Measurements from ENCODE around the gene MPDZ. TPM values are rescaled to one million over a fixed set of nuclear protein-coding genes. Genes with fewer than 3 reads are reported as not detected.

The MPDZ gene
- total RNA-seq, 6 experiments from 2014 or later = 25.2 to 27.5 (median 26.9) TPM

DNA sequence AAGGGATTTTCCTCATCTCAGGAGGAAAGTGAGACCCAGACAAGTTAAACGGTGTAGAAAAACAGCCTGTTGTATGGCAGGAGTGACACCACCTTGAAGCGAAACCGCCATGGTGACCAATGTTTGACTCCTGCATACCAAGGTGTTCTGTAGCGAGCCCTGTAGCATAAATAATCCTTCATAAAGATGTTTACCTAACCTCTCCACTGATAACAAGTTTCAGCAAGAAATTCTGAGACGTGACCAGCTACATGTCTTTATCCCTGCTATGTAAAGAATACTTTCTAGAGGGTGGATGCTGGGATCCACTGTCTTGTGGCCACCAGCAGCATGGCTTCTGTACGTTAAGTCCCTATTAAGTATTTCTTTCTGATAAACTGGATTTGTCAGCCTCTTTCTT lies 148.1 kb downstream of the MPDZ start:
- no peak for DNase-seq
- Mint-ChIP-seq H3K27ac (no peak overlapping the region), H3K36me3 (ENCODE audit: low read depth) (peaks cover 34% of the 10 kb centered on the region), H3K9me3 (no peaks in the 10 kb centered on the region), H3K4me3 (no peak overlapping the region), H3K27me3 (ENCODE audit: insufficient read depth) (no peaks in the 10 kb centered on the region; the same call in 1 of the 2 replicates), H3K4me1 (ENCODE audit: low read depth) (no peaks in the 10 kb centered on the region; the same call in 1 of the 2 replicates)
- TF ChIP-seq, protein P1, sequence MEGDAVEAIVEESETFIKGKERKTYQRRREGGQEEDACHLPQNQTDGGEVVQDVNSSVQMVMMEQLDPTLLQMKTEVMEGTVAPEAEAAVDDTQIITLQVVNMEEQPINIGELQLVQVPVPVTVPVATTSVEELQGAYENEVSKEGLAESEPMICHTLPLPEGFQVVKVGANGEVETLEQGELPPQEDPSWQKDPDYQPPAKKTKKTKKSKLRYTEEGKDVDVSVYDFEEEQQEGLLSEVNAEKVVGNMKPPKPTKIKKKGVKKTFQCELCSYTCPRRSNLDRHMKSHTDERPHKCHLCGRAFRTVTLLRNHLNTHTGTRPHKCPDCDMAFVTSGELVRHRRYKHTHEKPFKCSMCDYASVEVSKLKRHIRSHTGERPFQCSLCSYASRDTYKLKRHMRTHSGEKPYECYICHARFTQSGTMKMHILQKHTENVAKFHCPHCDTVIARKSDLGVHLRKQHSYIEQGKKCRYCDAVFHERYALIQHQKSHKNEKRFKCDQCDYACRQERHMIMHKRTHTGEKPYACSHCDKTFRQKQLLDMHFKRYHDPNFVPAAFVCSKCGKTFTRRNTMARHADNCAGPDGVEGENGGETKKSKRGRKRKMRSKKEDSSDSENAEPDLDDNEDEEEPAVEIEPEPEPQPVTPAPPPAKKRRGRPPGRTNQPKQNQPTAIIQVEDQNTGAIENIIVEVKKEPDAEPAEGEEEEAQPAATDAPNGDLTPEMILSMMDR (IDR thresholded peaks at IDR 0.05) = no peak

DNA sequence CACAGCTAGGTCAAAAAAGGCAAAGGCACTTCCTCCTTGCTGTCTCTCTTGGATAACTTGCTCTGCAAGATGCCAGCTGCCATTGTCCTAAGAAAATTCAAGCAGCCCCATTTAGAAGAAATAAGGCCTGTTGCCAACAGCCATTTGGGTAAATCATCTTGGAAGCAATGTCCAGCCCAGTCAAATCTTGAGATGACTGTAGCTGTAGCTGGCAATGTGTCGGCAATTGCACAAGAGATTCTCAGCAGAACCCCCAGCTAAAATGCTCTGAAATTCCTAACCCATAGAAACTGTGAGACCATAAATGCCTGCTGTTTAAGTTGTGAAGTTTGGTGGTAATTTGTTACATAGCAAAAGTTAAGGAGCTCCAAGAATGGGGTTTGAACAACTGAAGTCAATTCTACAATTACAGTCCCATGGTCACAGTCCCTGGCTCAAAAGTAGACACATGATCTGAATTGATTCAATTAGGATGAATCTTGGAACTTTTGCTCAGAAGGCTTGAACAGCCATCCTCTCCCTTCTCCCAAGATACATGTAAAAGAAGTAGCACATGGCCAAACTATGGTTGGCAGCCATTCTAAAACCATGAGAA lies 151.1 kb downstream of the MPDZ start:
- Mint-ChIP-seq H3K27ac (no peak overlapping the region), H3K9me3 (no peaks in the 10 kb centered on the region), H3K36me3 (ENCODE audit: low read depth) (peaks cover 24% of the 10 kb centered on the region), H3K4me1 (ENCODE audit: low read depth) (peaks cover 9% of the 10 kb centered on the region), H3K27me3 (ENCODE audit: insufficient read depth) (no peaks in the 10 kb centered on the region), H3K4me3 (no peak overlapping the region)
- no peak for DNase-seq
- TF ChIP-seq, protein P1 (IDR thresholded peaks at IDR 0.05) = no peak

DNA sequence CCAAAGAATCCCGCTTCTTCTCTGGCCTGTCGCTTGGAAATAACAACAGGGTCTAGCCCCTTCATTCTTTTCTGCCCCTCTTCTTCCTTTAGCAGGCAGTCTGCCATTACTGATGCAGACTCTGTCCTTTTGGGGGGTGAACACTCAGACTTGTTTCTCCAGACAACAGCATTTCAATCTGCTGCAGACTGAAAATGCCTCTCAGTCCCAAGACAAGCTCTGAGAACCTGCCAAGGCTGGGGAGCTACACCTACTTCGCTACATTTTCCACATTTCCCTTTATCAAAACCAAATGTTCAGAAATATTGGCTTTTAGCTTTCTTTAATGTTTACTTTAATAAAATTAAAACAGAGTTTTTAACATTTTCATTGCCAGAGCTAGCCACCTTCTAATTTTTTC lies 152.4 kb downstream of the MPDZ start:
- Mint-ChIP-seq H3K36me3 (ENCODE audit: low read depth) (peaks cover 31% of the 10 kb centered on the region), H3K4me1 (ENCODE audit: low read depth) (peaks cover 9% of the 10 kb centered on the region), H3K27me3 (ENCODE audit: insufficient read depth) (peaks cover 3% of the 10 kb centered on the region; the same call in 1 of the 2 replicates), H3K4me3 (no peak overlapping the region), H3K9me3 (no peaks in the 10 kb centered on the region), H3K27ac (no peak overlapping the region)
- TF ChIP-seq, protein P1 (IDR thresholded peaks at IDR 0.05) = no peak
- DNase-seq = no peak

DNA sequence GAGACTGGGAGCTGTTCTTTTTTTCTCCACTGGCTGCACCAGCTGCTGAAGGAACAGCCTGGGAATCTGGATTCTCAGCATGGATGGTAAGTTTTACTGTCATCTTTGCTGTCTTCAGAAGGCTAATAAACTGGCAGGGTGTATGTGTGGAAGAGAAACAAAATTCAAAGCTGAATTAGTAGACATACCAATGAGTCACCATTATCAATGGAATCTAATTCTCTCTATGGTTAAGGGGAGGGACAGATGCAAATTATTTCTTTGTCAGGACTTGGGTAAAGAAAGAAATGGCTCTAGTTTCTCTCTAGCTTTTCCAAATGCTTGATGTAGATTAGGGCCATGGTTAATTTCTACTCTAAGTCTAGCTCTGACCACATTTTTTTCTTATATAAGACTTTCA lies 154.2 kb downstream of the MPDZ start:
- Mint-ChIP-seq H3K27ac (no peak overlapping the region), H3K27me3 (ENCODE audit: insufficient read depth) (peaks cover 3% of the 10 kb centered on the region; the same call in 1 of the 2 replicates), H3K4me1 (ENCODE audit: low read depth) (peaks cover 9% of the 10 kb centered on the region), H3K36me3 (ENCODE audit: low read depth) (peaks cover 31% of the 10 kb centered on the region), H3K9me3 (no peaks in the 10 kb centered on the region), H3K4me3 (no peak overlapping the region)
- TF ChIP-seq, protein P1 (IDR thresholded peaks at IDR 0.05) = no peak
- DNase-seq = no peak

DNA sequence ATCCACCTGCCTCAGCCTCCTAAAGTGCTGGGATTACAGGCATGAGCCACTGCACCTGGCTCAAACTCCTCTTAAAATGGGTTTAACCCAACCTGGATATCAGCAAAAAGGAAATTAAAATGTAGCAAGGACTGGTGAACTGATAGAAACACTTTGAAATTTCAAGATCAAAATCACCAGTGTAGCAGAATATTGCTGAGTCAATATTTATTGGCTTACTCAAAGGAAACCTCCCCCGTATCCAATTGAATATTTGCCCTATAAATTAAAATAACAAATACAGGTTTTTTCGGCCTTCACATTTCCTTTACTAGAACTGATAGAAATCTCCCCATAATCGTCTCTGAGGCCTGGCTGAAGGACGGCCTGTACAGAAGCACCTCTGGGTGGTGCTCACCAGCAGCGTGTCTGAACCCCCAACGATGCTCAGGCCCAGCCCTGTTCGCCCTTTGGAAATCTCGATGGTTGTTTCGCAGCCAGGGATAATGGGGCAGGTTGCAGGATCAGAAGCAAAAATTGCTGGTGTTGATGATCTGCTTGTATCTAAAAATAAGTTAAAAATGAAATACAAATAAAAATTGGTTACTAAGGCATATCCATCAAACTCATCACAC lies 156.6 kb downstream of the MPDZ start:
- Mint-ChIP-seq H3K9me3 (no peaks in the 10 kb centered on the region), H3K27ac (no peak overlapping the region), H3K4me1 (ENCODE audit: low read depth) (peaks cover 9% of the 10 kb centered on the region), H3K4me3 (no peak overlapping the region), H3K36me3 (ENCODE audit: low read depth) (peaks cover 30% of the 10 kb centered on the region), H3K27me3 (ENCODE audit: insufficient read depth) (peaks cover 3% of the 10 kb centered on the region; the same call in 1 of the 2 replicates)
- DNase-seq = no peak
- TF ChIP-seq, protein P1 (IDR thresholded peaks at IDR 0.05) = no peak

All from HFFc6 (cell line).